Germinal center (tissue), 1 donor: ENCODE data around the gene SREBF1.

ENCODE experiments used
- DNase-seq: peaks from one replicate; pipeline ENCODE4 v3.0.0; 2012; ENCODE audit warnings: mixed read lengths, low spot score

Gene SREBF1

DNA sequence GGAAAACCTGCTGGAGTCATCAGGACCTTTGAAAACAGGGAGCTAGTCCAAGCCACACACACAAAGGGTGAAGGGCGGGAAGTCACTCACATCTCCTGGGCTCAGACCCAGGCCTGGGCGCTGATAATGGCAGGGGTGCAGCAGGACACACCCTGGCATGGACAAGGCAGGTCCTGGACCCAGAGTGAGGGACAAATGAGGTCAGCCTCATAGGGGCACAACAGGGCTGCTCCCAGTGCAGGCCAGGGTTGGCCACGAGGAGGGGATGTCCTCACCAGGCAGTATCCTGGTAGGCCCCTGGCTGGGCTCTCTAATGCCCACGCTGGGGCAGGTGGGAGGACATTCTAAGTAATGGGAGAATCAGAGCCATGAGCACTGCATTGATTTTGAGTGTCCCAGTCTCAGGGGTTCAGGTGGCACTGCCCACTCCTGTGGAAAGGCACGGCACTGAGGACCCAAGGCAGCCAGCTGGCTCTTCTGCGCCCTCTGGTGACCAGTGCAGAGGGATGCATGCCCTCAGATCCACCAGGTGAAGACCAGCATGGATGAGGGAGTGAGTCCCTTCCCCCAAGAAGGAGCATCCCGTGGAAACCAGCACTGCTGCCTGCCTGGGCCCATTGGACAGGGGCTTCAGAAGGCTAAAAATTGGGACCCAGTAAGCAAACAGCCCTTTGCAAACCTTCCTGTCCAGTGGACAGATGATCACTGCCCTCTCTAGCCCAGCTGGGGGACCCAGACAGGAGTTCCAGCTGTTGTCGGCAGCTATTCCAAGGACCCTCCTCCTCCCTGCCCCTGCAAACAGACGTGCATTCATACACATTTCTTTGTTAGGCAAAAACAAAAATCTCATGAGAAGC lies 23.4 kb upstream of the SREBF1 start:
- peak; percentile 86 for DNase-seq

DNA sequence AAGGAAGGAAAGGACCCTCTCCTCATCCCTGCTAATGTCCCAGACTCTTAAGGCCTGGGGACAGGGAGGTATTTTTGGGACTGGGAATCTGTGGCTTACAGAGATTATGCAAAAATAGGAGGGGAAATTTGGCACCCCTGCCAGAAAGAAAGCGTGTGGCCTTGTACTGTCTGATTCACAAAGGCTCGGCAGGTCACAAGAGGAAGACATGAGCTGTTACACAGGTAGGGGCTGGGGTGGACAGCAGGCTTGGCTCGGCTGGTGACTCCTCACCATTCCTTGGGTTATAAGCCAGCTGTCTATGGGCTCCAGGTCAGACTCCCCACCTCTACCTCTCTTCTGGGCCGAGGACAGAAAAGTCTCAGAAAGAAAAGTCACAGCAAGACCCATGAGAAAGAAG lies 20.7 kb upstream of the SREBF1 start:
- DNase-seq, result no peak

DNA sequence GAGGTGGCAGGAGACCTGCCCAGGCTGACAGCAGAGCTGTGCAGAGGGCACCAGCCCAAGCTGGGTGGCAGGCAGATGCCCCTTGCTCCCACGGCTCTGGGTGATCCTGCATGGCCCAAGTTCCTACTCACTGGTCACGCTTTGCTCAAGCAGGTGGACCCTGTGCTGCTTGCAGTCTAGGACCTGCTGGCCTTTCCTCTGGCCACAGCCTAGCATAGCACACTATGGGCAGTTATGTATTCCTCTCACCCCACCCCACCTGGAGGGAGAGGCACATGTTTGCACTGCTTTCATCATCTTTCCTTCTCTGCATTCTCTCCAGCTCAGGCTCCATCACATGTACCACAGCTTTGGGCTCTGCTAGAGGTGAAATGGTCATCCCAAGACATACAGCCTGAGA lies 19.6 kb upstream of the SREBF1 start:
- DNase-seq, result no peak

DNA sequence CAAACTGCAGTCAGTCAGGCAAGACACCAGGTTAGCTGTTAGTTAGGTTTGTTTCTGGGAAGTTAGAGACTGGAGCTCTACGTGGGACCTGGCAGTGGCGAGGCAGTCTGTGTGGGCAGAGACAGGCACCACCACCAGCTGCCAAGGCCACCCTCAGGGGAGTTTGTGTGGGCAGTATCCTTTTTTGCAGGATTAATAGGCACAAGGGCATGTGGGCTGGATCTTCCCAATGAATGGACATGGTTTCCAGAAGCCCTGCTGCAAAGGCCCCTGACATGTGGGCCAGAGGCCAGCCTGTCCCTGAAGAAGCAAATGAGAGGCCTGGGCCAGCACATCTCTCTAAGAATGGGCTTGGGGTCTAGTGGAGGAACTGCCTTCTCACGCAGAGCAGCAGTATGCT lies 19.2 kb upstream of the SREBF1 start:
- no peak for DNase-seq

DNA sequence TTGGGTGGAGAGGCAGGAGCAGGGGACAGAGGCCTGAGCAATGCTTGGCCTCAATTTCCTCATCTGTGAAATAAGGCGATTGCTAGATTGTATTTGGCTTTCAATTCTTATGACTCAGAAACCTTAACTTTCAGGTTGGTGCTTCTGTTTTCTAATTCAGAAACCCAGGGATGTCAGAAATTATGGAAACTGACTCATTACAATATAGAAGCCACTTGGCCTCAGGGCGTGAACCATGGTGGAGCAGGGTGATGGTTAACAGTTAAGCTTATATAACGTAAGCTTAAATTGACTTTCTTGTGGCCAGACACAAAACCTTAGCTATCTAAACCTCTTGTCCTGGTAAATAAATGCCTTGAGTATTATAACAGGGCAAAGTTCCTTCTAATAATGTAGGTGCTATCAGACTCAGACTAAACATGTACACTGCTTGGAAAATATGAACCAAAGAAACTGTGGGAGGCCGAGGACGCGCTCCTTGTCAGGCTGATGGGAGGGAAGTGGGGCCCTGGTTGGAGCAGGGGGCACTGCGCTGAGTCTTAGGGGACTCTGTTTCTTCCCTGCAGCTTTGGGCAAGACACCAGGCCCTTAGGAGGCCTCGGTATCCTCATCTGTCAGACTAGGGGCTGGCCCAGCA lies 17.1 kb upstream of the SREBF1 start:
- DNase-seq, result no peak

DNA sequence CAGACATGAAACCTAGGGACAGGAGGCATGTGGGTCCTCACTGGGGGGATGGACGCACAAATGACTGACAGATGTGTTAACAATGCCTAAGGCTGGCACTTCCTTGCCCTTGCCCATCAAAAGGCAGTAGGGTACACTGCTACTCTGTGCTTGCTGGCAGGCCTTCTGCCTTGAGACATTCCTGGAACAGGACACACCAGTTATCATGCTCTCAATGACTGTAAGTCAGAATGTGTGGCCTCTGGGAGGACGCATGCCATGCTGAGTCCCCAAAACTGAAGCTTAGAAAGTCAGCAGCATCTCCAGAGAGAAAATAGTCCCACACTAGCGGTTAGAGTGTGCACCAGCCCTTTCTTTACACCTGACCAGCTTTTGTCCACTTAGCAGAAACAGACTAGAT lies 16.1 kb upstream of the SREBF1 start:
- no peak for DNase-seq

DNA sequence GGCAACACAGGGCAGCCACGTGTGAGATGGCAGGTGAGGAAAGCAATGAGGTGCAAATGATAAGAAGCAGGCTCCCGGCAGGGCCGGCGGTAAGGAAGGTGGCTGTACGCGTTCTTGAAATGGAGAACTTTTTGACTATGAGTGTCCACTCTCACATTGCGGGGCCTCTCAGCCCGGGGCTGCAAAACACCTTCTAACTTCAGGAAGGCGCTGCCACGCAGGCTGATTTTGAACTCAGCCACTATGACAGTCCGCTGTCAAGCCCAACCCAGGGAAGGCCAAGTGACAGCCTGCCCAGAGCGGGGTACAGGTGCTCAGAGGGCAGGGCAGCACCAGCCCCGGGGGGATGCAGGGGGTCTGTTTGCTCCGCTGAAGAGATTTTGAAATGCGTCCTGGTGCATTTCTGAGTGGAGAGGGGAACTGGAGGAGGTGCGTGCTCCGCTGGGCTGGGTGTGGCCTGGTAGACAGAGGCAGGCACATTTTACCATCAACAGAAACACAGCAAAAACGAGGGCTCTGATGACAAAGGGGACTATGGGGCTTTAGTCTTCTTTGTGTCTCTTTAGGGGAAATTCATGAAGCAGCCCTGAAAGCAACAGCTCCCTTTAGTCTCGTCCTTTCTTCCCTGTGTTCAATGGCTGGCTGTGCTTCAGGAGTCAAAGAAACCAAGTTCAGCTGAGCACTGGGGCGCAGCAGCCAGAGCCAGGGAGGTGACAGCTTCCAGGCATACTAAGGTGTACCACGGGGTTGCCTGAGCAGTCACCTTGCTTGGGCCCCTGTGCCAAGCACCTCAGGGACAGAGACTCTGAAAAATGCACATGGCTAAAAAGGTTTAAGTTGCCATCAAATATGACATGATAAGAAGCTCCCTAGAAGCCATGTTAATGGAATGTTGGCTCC lies 14.6 kb upstream of the SREBF1 start:
- no peak for DNase-seq

DNA sequence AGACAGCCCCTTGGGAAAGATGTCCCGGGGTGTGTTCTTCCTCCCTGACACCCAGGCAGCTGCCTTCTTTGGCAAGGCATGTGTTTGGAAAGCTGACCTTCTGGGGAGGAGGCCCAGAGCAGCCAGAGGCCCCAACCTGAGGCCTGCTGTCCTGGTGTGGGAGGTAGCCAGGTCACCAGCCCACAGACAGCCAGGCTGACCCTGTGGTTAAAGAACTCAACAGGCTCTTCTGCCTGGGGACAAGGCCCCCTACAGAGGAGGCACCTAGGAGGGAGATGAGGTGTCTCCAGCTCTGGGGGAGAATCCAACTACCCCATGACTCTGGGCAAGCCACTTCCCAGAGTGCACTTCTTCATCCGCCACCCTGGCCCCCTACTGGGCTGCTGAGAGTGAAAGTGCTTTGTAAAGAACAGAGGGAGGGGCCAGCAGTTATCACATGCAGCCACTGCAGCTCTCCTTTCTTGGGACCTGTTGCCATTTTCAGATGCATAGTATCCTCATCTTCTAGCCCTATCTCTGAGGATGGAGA lies 13.1 kb upstream of the SREBF1 start:
- DNase-seq, result peak; percentile 58

DNA sequence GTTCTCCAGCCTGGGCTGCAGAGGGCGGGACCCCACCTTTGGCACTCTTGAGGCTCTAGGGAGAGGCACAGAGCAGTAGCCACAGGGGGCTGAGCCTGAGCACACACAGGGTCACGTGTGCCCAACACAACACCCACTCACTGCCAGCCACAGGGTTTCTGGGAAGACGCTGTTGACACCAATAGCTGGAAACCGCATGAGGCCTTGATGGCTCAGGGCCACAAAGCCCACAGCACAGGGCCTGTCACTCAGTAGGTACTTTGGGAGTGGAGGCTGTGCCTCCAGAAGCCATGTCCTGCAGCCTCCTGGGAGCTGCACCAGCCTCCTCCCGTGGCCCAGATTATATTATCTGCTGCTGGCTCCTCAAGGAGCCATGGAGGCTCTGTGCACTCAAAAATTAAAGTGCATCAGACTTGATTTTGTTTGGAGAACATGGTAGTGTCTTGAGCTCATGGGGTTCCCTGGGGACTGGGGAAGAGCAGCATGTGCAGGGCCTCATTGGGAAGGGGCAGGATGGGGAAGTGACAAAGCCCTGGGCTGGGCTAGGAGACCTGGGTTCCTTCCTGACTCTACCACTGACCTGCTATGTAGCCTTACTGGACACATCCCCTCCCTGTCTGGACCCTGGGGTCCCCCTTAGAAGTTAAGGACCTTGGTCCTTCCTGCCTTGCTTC lies 12.5 kb upstream of the SREBF1 start:
- no peak for DNase-seq

DNA sequence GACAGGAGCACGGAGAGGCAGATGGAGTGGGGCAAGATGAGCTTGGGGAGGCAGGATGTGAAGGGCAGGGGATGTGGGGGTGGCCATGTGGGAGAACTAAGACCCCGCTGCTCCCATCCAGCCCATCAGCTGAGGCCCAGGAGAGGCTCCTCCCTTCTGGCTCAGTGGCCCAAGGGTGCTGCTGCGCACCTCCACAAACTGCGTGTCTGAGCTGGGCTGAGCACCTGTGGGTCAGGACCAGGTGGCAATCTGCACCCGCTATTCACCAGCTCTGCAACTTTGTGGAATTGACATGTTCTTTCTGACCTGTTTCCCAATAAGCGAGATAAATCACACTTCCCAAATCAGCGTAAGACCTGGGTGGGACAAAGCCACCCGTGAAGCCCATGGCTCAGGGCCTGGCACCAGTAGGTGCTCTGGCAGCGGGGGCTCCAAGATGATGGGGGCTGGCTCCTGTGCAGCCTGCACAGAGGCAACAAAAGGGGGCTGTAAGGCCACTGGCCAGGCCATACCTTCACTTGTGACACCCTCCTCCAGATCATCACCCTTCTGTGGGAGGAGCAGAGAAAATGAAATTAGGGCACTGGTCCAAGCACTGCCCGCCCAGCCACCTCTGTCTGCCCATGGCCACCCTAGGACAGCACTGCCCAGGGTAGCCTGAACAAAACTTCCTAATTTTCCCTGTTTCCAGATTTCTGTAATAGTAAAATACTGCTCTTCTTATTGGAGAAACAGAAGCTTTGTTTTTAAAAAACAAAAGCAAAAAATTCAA lies 11.7 kb upstream of the SREBF1 start:
- DNase-seq, result no peak

DNA sequence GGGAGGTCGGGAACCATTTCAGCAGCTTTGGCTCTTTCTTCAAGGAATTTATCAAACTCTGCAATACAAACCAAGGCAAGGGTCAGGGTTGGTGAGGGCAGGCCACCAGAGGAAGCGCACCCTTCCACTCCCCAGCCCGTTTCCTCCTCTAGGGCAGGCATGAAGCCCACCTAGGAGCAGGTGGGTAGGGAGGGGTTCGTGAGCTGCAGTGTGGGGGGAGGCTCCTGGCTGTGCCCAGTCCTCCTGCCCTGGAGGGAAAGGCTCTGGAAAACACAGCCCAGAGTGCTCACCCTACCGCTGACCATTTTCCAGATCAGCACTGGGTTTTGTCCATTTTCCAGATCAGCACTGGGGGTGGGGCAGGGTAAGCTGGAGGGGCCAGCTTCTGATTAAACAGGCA lies 10.9 kb upstream of the SREBF1 start:
- no peak for DNase-seq

DNA sequence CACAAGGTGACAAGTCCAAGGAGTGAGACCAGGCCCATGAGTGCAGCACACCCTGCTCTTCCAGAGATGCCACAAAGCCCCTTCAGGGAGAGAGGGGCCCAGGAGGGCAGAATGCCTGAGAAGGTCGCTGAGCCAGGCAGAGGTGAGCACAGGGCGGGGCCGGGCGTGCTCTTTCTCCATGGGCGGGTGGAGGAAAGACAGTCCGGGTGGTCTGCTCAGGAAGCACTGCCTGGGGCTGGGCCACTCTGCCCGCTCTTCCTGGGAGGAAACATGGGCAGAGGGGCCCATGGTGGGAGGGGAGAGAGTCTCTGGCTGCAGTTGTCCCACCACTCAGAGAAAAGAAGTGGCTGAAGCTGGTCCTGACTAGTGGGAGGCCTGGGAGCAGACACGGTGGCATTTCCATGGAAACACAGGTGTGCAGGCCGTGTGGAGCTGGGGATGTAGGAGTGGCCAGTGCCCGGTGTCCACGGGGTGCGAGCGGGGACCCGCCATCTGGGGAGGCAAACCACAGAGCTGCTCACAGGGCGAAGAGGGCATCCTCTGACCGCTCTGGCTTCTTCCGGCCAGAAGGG lies 10.4 kb upstream of the SREBF1 start:
- no peak for DNase-seq

DNA sequence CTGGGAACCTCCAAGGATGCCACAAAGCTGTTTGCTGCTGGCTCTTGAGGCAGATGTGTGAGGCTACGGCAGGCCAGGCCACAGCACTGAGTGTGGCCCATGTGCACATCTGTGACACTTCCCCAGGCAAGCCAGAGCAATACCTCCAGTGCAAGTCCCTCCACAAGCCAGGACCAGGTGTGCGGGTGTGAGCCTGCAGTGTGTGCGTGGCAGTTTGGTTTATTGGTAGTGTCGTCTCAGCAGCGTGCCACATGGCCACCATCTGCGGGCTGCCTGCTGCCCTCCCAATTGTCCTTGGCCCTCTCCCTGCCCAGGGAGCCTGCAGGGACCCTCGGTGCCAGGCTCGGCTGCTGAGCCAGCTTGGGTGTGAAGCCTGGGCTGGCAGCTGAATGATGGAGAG lies 9.9 kb upstream of the SREBF1 start:
- DNase-seq, result no peak

DNA sequence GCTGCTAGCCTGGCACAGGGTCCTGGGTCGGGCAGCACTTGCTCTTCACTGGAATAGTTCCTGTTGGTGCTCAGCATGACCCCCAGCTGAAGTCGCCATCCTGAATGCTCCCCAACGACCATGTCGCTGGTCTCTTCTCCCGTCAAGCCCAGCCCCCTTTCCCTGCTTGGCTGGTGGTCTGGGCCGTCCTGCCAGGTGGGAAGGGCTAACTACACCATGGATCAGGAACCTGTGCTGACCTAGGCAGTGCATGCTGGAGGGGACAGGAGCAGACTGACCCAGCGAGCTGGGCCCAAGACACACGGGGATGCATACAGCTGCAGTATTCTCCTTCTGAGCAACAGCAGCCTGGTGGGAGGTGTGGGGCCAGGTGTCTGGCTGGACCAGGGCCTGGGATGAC lies 9.2 kb upstream of the SREBF1 start:
- DNase-seq, result no peak

DNA sequence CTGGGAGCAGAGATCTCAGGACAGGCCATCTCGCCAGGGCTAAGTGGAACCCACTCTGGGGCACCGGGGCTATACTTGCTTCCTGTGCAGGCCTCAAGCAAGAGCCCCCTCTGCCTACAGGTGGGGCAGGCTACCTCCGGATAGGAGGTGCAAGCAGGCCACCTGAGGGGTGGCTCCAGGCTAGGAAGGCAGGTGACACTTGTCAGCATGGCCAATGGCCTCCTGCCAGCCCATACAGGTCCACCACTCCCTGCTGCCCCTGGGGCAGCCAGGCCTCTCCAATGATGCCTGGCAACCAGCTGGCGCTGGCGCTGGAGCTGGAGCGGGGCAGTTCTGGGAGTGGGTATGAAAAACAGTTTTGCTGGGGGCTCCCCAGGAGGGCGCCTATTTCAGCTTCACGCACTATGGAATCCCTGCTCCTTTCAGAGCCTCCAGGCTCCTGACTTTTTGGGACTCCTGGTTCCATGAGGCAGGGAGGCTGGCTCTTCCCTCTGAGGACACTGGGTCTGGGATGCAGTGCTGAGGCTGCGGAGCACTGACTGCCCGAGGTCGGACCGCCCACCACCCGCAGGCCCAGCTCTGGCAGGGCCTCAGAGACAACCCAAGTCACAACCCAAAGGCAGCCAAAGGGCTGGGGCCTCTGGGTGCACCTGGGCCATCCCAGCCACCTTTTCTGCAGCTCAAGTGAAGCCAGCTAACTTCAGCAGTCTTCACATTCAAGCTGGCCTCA lies 8.4 kb upstream of the SREBF1 start:
- no peak for DNase-seq

DNA sequence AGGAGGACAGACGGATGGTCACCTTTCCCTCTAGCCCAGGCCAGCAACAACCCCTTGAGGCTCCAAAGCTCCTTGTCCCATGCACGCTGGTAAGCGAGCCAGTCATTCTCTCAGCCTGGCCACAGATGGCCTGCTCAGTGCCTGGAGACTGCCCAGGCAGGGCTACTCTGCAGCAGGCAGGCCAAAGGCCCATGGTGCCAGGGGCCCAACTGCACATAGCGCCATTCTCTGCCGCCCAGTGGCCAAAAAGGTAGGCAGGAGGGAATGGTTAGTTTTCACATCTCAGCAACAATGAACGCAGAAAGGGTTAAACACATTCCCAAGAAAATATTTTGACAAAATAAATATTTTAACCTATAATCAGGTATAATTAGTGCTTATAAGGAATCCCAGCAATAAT lies 7.7 kb upstream of the SREBF1 start:
- no peak for DNase-seq

DNA sequence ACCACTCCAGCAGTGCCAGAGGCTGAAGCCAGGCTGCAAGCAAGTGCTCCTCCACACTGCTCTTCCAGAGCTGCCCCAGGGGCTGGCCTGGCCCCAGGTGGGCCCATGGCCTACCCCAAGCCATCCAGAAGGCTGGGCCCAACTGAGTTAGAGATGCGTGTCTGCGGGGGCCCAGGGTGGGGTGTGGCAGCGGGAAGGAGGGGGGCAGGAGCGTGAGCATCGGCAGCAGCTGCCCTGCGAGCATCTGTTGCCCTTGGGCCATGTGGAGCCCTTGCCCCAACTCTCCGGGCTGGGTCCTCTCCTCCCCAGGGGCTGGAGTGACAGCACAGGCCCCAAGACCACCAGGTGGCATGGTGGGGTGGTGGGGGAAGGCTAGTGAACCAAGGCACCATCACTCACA lies 7.3 kb upstream of the SREBF1 start:
- DNase-seq, result no peak

DNA sequence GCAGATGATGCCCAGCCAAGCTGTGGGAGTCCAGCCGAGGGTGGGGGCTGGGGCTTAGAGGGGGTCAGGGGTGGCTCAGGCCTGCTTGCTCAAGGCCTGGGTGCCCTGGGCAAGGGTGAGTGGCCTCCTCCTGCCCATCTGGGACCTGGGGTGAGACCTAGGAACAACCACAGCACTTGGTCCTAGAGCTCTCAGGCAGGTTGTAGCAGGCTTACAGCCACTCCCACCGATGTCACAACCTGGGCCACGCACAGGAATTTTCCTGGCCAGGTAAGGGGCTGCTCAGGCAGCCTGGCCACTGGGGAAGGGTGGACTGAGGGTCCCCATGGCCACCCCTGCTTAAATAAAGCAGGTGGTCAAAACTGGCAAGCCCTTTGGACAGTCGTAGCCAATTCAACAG lies 6.3 kb upstream of the SREBF1 start:
- no peak for DNase-seq

DNA sequence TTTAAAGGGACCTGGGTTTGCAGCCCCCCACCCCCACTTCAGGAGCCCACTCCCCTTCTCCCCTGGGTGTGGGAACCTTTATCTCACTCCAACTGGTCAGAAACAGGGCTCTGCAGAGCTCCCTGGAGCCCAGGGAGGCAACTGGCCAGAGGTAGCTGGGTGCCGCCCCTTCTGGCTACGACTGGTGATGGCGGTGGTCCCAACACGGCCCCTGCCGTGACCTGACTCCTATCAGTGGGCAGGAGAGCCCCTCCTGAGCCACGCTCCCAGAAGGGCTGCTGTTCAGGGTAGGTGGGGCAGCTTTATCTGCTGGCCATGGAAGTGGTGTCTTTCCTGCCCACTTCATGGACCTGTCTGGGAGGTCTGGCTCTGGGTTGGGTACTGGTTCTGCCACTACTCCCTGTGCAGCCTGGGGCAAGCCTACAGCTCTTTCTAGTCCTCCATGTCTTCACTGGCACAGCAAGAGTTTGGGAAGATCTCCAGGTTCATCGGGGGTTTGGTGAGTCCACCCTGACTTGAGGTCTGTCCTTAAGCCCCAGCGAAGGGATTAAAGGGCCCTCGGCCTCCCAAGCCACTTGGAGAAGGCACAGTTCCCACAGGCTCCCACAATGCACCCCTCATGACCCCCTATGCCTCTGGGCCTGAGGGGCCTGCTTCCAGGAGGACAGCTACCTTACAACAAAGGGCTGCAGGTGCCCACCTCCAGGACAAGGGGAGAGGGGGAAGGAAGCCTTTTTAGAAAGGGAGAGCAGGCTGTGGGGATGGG lies 5.5 kb upstream of the SREBF1 start:
- no peak for DNase-seq
